ENCODE measurements around the gene GRB10.

Gene GRB10

GRCh38 chr7:50564171-50564570 lies 218.5 kb downstream of the GRB10 start:
- H3K4me3 ChIP-seq (ENCODE audit: low read depth, low read length): no peak overlapping the region
- TF ChIP-seq, protein P1, sequence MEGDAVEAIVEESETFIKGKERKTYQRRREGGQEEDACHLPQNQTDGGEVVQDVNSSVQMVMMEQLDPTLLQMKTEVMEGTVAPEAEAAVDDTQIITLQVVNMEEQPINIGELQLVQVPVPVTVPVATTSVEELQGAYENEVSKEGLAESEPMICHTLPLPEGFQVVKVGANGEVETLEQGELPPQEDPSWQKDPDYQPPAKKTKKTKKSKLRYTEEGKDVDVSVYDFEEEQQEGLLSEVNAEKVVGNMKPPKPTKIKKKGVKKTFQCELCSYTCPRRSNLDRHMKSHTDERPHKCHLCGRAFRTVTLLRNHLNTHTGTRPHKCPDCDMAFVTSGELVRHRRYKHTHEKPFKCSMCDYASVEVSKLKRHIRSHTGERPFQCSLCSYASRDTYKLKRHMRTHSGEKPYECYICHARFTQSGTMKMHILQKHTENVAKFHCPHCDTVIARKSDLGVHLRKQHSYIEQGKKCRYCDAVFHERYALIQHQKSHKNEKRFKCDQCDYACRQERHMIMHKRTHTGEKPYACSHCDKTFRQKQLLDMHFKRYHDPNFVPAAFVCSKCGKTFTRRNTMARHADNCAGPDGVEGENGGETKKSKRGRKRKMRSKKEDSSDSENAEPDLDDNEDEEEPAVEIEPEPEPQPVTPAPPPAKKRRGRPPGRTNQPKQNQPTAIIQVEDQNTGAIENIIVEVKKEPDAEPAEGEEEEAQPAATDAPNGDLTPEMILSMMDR (IDR thresholded peaks at IDR 0.05; ENCODE audit: low read depth, low read length, missing control alignments): no peak
- in situ Hi-C loops (cut with HindIII; ENCODE audit: low pct_ligation_motif_present, low sequenced_read_pairs): no loop called here
- no peak for DNase-seq
- H3K27ac ChIP-seq: no peak overlapping the region
- H3K36me3 ChIP-seq (replicated peaks): no peaks in the 10 kb centered on the region
- H3K27me3 ChIP-seq (replicated peaks): peaks cover 12% of the 10 kb centered on the region

- Histone ChIP-seq H3K27me3 (replicated peaks) (peaks cover 16% of the 10 kb centered on the region), H3K27ac (no peak overlapping the region), H3K4me3 (ENCODE audit: low read depth, low read length) (no peak overlapping the region), H3K36me3 (replicated peaks) (no peaks in the 10 kb centered on the region)
- in situ Hi-C loops (cut with HindIII; ENCODE audit: low pct_ligation_motif_present, low sequenced_read_pairs): no loop called here
- TF ChIP-seq, protein P1 (IDR thresholded peaks at IDR 0.05; ENCODE audit: low read depth, low read length, missing control alignments): no peak
- no peak for DNase-seq
Measured at GRCh38 chr7:50562136-50562535, 220.6 kb downstream of the GRB10 start.

- Histone ChIP-seq H3K4me3 (ENCODE audit: low read depth, low read length) (no peak overlapping the region), H3K27ac (no peak overlapping the region), H3K27me3 (replicated peaks) (peaks cover 23% of the 10 kb centered on the region), H3K36me3 (replicated peaks) (no peaks in the 10 kb centered on the region)
- DNase-seq: no peak
- in situ Hi-C loops (cut with HindIII; ENCODE audit: low pct_ligation_motif_present, low sequenced_read_pairs): no loop called here
- TF ChIP-seq, protein P1 (IDR thresholded peaks at IDR 0.05; ENCODE audit: low read depth, low read length, missing control alignments): no peak
Measured at GRCh38 chr7:50560865-50561351, 221.8 kb downstream of the GRB10 start.

DNA sequence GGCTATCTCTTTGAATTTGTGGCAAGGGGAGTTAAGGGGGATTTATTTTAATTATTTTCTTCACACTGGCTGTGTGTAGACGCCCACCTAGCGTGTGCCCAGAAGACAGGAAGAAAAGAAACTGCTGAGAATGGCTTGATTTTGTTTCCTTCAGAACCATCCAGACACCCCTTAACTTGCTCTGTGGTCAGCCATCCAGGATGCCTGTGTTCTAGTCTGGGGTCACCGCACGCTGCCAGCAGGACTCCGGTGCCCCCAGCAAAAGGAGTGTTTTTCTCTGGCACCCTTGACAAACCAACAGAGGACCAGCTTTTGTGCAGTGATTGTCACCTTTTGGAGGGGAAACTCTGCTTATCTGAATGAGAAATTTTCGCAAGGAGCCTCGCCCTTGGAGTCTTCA lies 222.8 kb downstream of the GRB10 start:
- H3K27me3 ChIP-seq (replicated peaks): peaks cover 21% of the 10 kb centered on the region
- TF ChIP-seq, protein P1 (IDR thresholded peaks at IDR 0.05; ENCODE audit: low read depth, low read length, missing control alignments): no peak
- H3K36me3 ChIP-seq (replicated peaks): no peaks in the 10 kb centered on the region
- H3K4me3 ChIP-seq (ENCODE audit: low read depth, low read length): no peak overlapping the region
- in situ Hi-C loops (cut with HindIII; ENCODE audit: low pct_ligation_motif_present, low sequenced_read_pairs): no loop called here
- DNase-seq: no peak
- no peak overlapping the region for H3K27ac ChIP-seq

- H3K27ac ChIP-seq: no peak overlapping the region
- peaks cover 18% of the 10 kb centered on the region for H3K27me3 ChIP-seq (replicated peaks)
- no peak for DNase-seq
- H3K36me3 ChIP-seq (replicated peaks): no peaks in the 10 kb centered on the region
- no peak overlapping the region for H3K4me3 ChIP-seq (ENCODE audit: low read depth, low read length)
- in situ Hi-C loops (cut with HindIII; ENCODE audit: low pct_ligation_motif_present, low sequenced_read_pairs): no loop called here
- TF ChIP-seq, protein P1 (IDR thresholded peaks at IDR 0.05; ENCODE audit: low read depth, low read length, missing control alignments): no peak
Measured at GRCh38 chr7:50558294-50559053, 224.2 kb downstream of the GRB10 start.
